HG03520 (cell line): ENCODE data around the gene NEK4.
"Not testable (repeated sequence)": the region's sequence is repeated elsewhere in the genome, so short reads cannot be mapped to it uniquely, and the experiment has no call there.

ENCODE experiments used
- ATAC-seq: cut with Tn5 transposase; IDR thresholded peaks from one replicate; pipeline ENCODE4 v1.9.1; 2021; ENCODE audit warnings: mild to moderate bottlenecking, moderate library complexity; ENCODE audit not compliant: unreplicated experiment

NEK4 gene

GRCh38 chr3:52678265-52679198 is 92.2 kb downstream of the NEK4 start:
- no peak for ATAC-seq

- ATAC-seq: not testable (repeated sequence)
Observed at GRCh38 chr3:52676201-52676600, 94.5 kb downstream of the NEK4 start.

GRCh38 chr3:52671676-52672075 is 99.1 kb downstream of the NEK4 start:
- no peak for ATAC-seq

GRCh38 chr3:52670621-52671521 is 99.9 kb downstream of the NEK4 start:
- ATAC-seq: peak; percentile 75

- ATAC-seq: no peak
Observed at GRCh38 chr3:52663098-52663497, 107.6 kb downstream of the NEK4 start.

- no peak for ATAC-seq
Observed at GRCh38 chr3:52660046-52660445, 110.7 kb downstream of the NEK4 start.
